DMS153 treated with DMSO at 0.1 percent for 48 hours (cell line): ENCODE data around the gene CREB3L2.

Experiments
- DNase-seq: peaks from one replicate; lab custom pipeline; 2025; ENCODE audit not compliant: unreplicated experiment; lab: John Stamatoyannopoulos, UW

The CREB3L2 gene

GRCh38 chr7:137878333-137878961, 123.4 kb downstream of the CREB3L2 start:
- DNase-seq: no peak

GRCh38 chr7:137877027-137877675, 124.7 kb downstream of the CREB3L2 start:
- DNase-seq: no peak

GRCh38 chr7:137875746-137876145, 126.1 kb downstream of the CREB3L2 start:
- no peak for DNase-seq

- DNase-seq: no peak
These were observed 127.7 kb downstream of the CREB3L2 start for GRCh38 chr7:137873979-137874777.

- no peak for DNase-seq
These were observed 128.4 kb downstream of the CREB3L2 start for GRCh38 chr7:137873524-137873923.

GRCh38 chr7:137871170-137871915, 130.5 kb downstream of the CREB3L2 start:
- DNase-seq: no peak

GRCh38 chr7:137870684-137871083, 131.2 kb downstream of the CREB3L2 start:
- no peak for DNase-seq

- no peak for DNase-seq
These were observed 131.8 kb downstream of the CREB3L2 start for GRCh38 chr7:137870078-137870477.

- DNase-seq: no peak
These were observed 132.6 kb downstream of the CREB3L2 start for GRCh38 chr7:137869260-137869659.

GRCh38 chr7:137867289-137867688, 134.6 kb downstream of the CREB3L2 start:
- no peak for DNase-seq

GRCh38 chr7:137865764-137866163, 136.1 kb downstream of the CREB3L2 start:
- no peak for DNase-seq

- no peak for DNase-seq
These were observed 138.9 kb downstream of the CREB3L2 start for GRCh38 chr7:137862964-137863363.

- DNase-seq: no peak
These were observed 139.5 kb downstream of the CREB3L2 start for GRCh38 chr7:137862358-137862757.

- DNase-seq: no peak
These were observed 141.3 kb downstream of the CREB3L2 start for GRCh38 chr7:137860542-137860941.

- DNase-seq: no peak
These were observed 148.8 kb downstream of the CREB3L2 start for GRCh38 chr7:137853053-137853452.

GRCh38 chr7:137852108-137852507, 149.8 kb downstream of the CREB3L2 start:
- DNase-seq: no peak

- DNase-seq: no peak
These were observed 150.6 kb downstream of the CREB3L2 start for GRCh38 chr7:137850972-137851945.

- no peak for DNase-seq
These were observed 151.3 kb downstream of the CREB3L2 start for GRCh38 chr7:137850571-137850970.

- no peak for DNase-seq
These were observed 153.8 kb downstream of the CREB3L2 start for GRCh38 chr7:137848095-137848494.

GRCh38 chr7:137847568-137848050, 154.3 kb downstream of the CREB3L2 start:
- no peak for DNase-seq
